ENCODE results near the gene RERE. TPM values are rescaled to one million over a fixed set of nuclear protein-coding genes. Genes with fewer than 3 reads are reported as not detected.

Gene RERE
- total and polyA plus RNA-seq, 2 donors (not counting 3 experiments of a cell fraction or from before 2014, with no cell fraction given), result 14.1 to 113 TPM

DNA sequence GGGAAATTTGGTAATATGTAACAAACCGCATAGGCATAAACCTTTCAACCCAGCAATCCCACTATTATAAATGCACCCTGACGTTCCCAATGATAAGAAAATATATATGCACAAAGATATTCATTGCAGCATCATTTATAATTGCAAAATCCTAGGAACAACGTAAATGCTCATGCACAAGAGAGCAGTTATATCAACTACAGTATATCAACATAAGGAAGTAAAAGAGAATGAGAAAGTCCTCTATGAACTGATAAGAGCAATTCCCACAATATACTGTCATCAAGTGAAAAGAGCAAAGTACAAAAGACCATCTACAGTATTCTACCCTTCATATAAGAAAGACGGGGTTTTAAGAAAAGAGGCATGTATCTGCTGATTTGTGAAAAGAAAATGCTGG, 269.6 kb downstream of the RERE start:
- Histone ChIP-seq H3K27me3 (ENCODE audit: control insufficient read depth in 2 of 2, insufficient read depth in 2 of 2, low read length in 2 of 2) (no peaks in the 10 kb centered on the region), H3K4me3 (replicated peaks in 1 of 3; ENCODE audit: insufficient read depth in 1 of 3, low read depth in 1 of 3, low read length in 3 of 3) (no peak overlapping the region), H3K9me3 (replicated peaks; ENCODE audit: control insufficient read depth, insufficient read depth, low read length) (no peaks in the 10 kb centered on the region), H3K9me1 (replicated peaks; ENCODE audit: control insufficient read depth, extremely low read depth, insufficient read depth, low read length) (no peaks in the 10 kb centered on the region), H2AFZ (ENCODE audit: low read depth, low read length) (no peak overlapping the region), H3K79me2 (ENCODE audit: control insufficient read depth, insufficient read depth, low read length) (peaks cover 2% of the 10 kb centered on the region), H4K20me1 (replicated peaks; ENCODE audit: control insufficient read depth, extremely low read depth, insufficient read depth, low read length) (no peaks in the 10 kb centered on the region), H3K36me3 (ENCODE audit: control insufficient read depth in 2 of 2, extremely low read depth in 1 of 2, insufficient read depth in 2 of 2, low read length in 2 of 2) (peaks cover 0 to 4% of the 10 kb centered on the region in 2 experiments), H3K4me2 (ENCODE audit: insufficient read depth, low read length) (no peak overlapping the region), H3K4me1 (ENCODE audit: control insufficient read depth, extremely low read depth, insufficient read depth, low read length) (peaks cover 6% of the 10 kb centered on the region), H3K9ac (replicated peaks; ENCODE audit: extremely low read depth, insufficient read depth, low read length) (no peak overlapping the region), H3K27ac (ENCODE audit: insufficient read depth, low read depth, low read length) (no peak overlapping the region)
- ChIA-PET POLR2A (no interaction called here), CTCF (no interaction called here)
- no peak for DNase-seq (ENCODE audit: low read depth, low spot score)
- intact Hi-C loops (cut with micrococcal nuclease), result no loop called here
- no peak for TF ChIP-seq FOS (IDR thresholded peaks at IDR 0.05; ENCODE audit: borderline replicate concordance, insufficient read depth, low read length)
- TF ChIP-seq, protein P1, sequence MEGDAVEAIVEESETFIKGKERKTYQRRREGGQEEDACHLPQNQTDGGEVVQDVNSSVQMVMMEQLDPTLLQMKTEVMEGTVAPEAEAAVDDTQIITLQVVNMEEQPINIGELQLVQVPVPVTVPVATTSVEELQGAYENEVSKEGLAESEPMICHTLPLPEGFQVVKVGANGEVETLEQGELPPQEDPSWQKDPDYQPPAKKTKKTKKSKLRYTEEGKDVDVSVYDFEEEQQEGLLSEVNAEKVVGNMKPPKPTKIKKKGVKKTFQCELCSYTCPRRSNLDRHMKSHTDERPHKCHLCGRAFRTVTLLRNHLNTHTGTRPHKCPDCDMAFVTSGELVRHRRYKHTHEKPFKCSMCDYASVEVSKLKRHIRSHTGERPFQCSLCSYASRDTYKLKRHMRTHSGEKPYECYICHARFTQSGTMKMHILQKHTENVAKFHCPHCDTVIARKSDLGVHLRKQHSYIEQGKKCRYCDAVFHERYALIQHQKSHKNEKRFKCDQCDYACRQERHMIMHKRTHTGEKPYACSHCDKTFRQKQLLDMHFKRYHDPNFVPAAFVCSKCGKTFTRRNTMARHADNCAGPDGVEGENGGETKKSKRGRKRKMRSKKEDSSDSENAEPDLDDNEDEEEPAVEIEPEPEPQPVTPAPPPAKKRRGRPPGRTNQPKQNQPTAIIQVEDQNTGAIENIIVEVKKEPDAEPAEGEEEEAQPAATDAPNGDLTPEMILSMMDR (IDR thresholded peaks at IDR 0.05; ENCODE audit: extremely low read depth in 1 of 2, insufficient read depth in 1 of 2, low read depth in 1 of 2, low read length in 2 of 2), result no peak
- TF ChIP-seq GATA2 (IDR thresholded peaks at IDR 0.05; ENCODE audit: insufficient read depth, insufficient read length, low read depth, low read length), result no peak
- no peak for TF ChIP-seq POLR2AphosphoS5 (IDR thresholded peaks at IDR 0.05; ENCODE audit: insufficient read depth, low read depth, low read length)
- TF ChIP-seq EZH2 (IDR thresholded peaks at IDR 0.05; ENCODE audit: borderline replicate concordance, low read depth, low read length, severe bottlenecking), result no peak
- no peak for TF ChIP-seq JUN (IDR thresholded peaks at IDR 0.05; ENCODE audit: borderline replicate concordance, insufficient read depth, insufficient read length, low read depth)
- no peak for TF ChIP-seq POLR2A (IDR thresholded peaks at IDR 0.05; ENCODE audit: low read depth, low read length)
- no peak for TF ChIP-seq MYC (IDR thresholded peaks at IDR 0.05; ENCODE audit: low read depth, low read length)
- TF ChIP-seq MAX (IDR thresholded peaks at IDR 0.05; ENCODE audit: insufficient read depth, insufficient read length), result no peak
- no peak for FAIRE-seq
- dilution Hi-C loops (cut with MboI; ENCODE audit: extremely low pct_ligation_motif_present, low sequenced_read_pairs), result no loop called here
- no TSS peak for BruUV-seq (replicated peaks)
